Epithelial cell of esophagus (primary cell): ENCODE measurements around the gene MAPK4.

ENCODE experiments used
- DNase-seq: peaks from one replicate; pipeline ENCODE4 v3.0.0; 2010; ENCODE audit warnings: low read depth
- H3K4me3 ChIP-seq: 2 replicates; pipeline ENCODE4 v1.5.1; 2011; ENCODE audit warnings: mild to moderate bottlenecking, low read length, control low read depth
- TF ChIP-seq, protein P1 (sequence below): IDR thresholded peaks from 2 replicates; pipeline ENCODE4 v1.5.1; 2011; ENCODE audit warnings: low read depth, mild to moderate bottlenecking, low read length, control low read depth, inconsistent platforms; ENCODE audit not compliant: insufficient read depth; ENCODE audit errors: missing control alignments

The MAPK4 gene

DNA sequence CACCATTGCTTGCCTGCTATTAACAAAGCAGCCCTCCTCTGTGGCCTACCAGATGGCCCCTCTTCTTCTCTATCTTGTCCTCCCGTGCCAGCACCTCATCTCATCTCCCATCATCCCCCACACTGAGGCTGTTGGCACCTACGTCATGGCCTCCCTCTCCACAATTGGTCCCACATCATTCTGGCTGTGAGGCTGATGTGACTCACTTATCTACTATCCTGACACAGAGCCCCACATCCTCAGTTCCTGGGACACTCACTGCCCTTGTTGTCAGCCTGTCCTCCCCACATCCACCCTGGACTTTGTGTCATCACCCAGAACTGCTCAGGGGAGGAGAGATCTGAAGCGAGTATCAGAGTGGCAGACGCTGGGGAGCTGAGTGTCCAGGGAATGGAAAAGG is 157.0 kb downstream of the MAPK4 start:
- no peak for DNase-seq
- TF ChIP-seq, protein P1, sequence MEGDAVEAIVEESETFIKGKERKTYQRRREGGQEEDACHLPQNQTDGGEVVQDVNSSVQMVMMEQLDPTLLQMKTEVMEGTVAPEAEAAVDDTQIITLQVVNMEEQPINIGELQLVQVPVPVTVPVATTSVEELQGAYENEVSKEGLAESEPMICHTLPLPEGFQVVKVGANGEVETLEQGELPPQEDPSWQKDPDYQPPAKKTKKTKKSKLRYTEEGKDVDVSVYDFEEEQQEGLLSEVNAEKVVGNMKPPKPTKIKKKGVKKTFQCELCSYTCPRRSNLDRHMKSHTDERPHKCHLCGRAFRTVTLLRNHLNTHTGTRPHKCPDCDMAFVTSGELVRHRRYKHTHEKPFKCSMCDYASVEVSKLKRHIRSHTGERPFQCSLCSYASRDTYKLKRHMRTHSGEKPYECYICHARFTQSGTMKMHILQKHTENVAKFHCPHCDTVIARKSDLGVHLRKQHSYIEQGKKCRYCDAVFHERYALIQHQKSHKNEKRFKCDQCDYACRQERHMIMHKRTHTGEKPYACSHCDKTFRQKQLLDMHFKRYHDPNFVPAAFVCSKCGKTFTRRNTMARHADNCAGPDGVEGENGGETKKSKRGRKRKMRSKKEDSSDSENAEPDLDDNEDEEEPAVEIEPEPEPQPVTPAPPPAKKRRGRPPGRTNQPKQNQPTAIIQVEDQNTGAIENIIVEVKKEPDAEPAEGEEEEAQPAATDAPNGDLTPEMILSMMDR: no peak
- H3K4me3 ChIP-seq: no peak overlapping the region

DNA sequence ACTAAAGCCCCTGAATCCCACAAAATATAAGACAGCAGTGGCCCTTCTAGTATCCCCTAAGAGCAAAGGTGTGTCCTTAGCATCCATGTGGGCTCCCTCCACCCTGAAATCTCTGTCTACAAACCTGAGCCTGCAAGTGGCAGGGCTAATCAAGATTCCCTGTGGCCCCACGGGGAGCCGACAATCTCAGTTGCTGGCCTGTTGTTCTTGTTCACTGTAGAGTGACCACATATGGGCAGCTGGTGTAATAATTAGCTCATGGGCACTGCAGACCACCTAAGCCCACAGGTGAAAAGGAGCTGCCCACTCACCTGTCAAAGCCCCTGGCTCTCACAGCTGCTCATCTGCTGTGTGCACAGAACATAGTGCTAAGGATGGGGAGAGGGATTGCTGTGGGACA is 157.7 kb downstream of the MAPK4 start:
- DNase-seq: no peak
- no peak overlapping the region for H3K4me3 ChIP-seq
- TF ChIP-seq, protein P1: no peak

DNA sequence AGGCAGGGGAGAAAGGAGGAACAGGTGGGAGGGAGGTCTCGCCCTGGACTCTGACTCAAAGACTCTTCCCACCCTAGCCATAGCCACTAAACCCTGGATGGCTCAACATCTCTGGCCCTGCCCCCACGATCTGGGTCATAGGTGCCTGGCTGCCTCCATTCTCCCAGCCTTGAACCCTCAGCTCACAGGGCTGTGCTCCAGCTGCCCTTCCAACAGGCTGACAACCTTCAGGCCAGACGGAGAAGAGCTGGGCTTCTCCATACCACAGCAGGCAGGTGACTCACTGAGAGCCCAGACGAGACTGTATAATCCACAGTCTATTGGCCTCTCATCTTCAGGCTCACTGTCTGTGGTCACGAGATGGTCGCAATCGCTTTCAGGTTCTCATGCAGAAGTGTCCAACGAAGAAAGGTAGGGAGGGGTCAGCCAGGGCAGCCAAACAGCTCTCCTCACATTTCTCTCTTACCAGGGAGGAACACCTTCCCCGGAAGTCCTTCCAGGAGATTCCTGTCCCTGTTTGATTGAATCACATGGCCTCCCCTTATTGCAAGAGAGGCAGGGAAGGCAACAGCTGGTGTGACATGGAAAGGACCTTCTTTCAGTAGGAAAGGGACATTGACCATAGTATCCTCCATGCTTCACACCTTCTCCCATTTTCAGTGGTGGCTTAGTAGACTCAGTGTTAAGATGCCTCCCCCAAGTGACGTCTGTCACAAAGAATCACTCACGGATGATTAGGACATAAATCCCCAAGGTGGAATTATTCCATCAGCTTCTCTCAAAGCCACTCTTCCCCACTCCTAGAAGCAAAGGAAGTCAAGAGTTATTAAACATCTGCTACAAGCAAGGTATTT is 159.8 kb downstream of the MAPK4 start:
- DNase-seq: no peak
- H3K4me3 ChIP-seq: no peak overlapping the region
- TF ChIP-seq, protein P1: no peak

DNA sequence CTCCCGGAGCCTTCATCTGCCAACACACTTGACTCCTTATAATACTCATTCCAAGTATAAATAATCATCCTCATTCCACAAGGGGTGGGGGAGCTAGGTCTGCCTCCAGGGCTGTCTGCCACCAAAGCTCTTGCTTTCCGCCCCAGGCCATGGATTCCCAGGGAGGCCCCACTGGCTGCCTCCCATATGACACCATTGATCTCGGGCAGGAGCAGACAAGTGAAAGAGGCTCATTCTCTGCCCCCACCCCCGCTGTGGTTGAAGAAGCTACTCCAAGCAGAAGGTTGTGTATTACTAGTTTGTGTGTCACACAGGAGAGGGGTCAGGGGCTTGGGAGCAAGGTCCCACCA is 160.4 kb downstream of the MAPK4 start:
- no peak for DNase-seq
- TF ChIP-seq, protein P1: no peak
- no peak overlapping the region for H3K4me3 ChIP-seq

DNA sequence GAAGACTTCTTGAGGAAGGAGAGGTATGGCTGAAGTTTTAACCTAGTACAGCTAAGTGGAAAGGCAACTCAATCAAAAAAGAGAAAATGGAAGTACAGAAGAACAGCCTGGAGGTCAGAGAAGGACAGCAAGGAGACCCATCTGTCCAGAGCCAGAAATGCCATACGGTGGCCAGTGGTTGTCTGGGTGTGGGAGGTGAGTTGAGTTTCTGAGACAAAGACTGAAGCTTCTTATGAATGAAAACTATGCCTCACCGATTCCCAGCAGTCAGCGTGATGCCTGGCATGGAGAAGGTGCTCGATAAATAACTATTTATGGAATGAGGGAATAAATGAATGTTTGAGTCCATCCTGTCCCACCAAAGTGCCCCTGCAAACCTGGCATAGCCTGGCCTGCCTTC is 161.1 kb downstream of the MAPK4 start:
- DNase-seq: no peak
- TF ChIP-seq, protein P1: no peak

DNA sequence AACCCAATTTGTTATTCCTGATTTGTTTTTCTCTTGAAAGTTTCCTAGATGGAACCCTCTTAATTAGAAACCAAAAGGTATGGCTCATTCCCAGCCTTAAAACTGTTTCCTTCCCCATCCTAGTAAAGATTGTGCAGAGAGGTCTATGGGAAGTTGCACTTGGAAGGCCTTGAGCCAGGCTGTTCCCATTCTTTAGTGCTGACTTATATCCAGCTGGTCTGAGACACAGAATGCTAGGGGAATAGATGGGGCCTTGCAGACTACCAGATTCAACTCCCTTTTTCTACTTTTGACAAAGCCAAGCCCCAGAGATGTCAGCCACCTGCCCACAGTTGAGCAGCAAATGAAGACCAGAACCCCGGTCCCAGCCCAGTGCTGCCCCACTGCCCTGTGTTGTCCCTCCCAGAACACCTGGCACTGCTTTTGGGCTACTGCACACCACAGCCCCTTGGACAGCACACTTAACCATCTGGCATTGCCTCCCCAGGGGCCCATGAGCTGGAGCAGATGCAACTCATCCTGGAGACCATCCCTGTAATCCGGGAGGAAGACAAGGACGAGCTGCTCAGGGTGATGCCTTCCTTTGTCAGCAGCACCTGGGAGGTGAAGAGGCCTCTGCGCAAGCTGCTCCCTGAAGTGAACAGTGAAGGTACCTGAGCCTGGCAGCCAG is 161.7 kb downstream of the MAPK4 start:
- TF ChIP-seq, protein P1: no peak
- no peak overlapping the region for H3K4me3 ChIP-seq
- DNase-seq: no peak

More for the DNA sequence above, 161.1 kb downstream of the MAPK4 start:
- H3K4me3 ChIP-seq: no peak overlapping the region
